GM12875 (cell line): ENCODE results near the gene TLR10.
"Not testable (repeated sequence)": the region's sequence is repeated elsewhere in the genome, so short reads cannot be mapped to it uniquely, and the experiment has no call there.

ENCODE experiments used
- H3K4me3 ChIP-seq: one replicate; pipeline ENCODE4 v1.5.1; 2011; ENCODE audit warnings: low read depth, low read length, control low read depth
- TF ChIP-seq, protein P1 (sequence below): IDR thresholded peaks from 2 replicates; pipeline ENCODE4 v1.5.1; 2011; ENCODE audit warnings: low read depth, mild to moderate bottlenecking, control low read depth, inconsistent platforms, low read length, moderate library complexity, borderline replicate concordance; ENCODE audit not compliant: insufficient read depth

Gene TLR10

DNA sequence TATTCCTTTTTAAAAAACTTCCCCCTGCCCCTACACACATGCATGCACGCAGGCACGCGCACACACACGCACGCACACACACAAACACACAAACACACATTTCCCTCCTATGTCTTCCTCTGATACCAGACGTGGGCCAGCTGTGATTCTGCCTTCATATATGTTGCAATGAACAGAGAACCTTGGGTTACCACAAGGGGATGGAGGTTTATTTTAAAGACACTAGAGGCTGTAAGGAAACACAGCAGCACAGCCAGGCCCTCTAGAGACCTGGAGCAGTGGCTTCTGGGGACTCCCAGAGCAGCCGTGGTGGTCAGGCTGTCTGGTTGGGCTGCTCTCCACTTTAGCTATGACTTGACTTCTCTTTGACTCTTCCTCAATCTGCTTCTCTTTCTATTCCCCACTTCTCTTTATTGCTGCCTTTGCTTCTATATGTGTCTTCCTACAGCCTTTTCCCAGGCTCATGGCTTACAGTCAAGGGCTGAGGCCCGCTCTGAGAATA, 3.2 kb upstream of the TLR10 start:
- TF ChIP-seq, protein P1, sequence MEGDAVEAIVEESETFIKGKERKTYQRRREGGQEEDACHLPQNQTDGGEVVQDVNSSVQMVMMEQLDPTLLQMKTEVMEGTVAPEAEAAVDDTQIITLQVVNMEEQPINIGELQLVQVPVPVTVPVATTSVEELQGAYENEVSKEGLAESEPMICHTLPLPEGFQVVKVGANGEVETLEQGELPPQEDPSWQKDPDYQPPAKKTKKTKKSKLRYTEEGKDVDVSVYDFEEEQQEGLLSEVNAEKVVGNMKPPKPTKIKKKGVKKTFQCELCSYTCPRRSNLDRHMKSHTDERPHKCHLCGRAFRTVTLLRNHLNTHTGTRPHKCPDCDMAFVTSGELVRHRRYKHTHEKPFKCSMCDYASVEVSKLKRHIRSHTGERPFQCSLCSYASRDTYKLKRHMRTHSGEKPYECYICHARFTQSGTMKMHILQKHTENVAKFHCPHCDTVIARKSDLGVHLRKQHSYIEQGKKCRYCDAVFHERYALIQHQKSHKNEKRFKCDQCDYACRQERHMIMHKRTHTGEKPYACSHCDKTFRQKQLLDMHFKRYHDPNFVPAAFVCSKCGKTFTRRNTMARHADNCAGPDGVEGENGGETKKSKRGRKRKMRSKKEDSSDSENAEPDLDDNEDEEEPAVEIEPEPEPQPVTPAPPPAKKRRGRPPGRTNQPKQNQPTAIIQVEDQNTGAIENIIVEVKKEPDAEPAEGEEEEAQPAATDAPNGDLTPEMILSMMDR = no peak
- no peak overlapping the region for H3K4me3 ChIP-seq

DNA sequence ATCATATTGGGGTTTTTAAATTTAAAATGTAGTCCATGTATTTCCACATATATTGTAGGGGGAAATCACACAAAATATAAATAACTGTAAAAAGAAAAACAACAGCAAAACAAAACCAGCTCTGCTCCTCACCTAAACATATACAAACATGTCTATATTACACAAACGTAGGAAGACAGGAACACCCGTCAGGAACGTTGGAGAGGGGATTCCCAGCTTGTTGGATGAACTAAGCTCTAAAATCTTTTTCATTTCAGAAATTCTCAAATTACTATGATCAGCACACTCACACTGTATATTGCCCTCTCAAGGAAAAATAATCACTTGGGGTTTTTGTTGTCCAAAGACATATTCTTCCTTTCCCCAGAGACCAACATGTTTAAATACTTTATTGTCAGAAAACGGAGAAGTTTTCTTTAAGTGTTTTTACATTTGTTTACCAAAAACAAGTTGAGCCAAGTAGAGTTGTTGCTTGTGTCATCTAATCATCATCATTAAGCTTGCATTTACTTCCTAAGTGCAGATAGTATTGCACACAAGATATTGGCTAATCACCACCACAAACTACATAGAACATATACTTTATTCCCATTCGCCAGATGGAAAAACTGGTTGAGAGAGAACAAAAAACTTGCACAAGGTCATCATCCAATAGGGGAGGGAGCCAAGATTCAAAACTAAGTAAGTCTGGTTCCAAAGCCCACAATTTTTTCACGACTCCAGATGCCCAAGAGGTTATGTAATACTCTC, 2.4 kb upstream of the TLR10 start:
- TF ChIP-seq, protein P1 = no peak
- no peak overlapping the region for H3K4me3 ChIP-seq

DNA sequence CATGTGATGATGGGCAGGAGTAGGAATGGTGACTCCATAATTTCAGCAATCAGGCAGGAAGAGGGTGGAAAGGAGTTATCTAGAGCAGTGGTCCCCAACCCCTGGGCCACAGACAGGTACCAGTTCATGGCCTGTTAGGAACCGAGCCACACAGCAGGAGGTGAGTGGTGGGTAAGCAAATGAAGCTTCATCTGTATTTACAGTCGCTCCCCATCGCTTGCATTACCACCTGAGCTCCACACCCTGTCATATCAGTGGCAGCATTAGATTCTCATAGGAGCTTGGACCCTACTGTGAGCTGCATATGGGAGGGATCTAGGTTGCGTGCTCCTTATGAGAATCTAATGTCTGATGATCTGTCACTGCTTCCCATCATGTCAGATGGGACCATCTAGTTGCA, 1.4 kb upstream of the TLR10 start:
- no peak overlapping the region for H3K4me3 ChIP-seq
- TF ChIP-seq, protein P1 = no peak

DNA sequence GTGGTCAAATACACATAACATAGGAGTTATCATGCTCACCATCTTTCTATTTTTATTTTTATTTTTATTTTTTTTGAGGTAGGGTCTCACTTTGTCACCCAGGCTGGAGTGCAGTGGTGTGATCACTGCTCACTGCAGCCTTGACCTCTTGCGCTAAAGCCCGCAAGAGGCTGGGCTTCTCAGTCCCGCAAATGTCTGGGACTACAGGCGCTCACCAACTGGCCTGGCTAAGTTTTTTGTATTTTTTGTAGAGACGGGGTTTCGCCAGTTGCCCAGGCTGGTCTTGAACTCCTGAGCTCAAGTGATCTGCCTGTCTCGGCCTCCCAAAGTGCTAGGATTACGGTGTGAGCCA, 295 bp upstream of the TLR10 start:
- TF ChIP-seq, protein P1 = no peak
- H3K4me3 ChIP-seq = no peak overlapping the region

DNA sequence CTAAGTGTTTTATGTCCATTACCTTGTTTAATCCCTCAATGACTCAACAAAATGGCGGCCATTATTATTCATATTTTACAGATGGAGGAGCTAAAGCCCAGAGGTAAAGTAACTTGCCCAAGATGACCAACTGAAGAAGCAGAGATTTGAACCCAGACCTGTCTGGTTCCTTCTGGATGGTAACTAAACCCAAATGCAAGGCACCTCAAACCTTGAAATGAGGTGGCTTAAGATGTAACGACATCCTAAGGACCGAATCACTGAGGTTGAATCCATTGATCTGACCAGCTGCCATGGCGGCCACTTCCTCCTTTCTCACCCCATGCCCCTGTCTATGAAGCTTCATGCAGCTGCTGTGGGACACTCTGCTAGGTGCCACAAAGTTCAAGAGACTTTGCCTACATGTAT, 932 bp downstream of the TLR10 start:
- peak overlapping the region; percentile 64 for H3K4me3 ChIP-seq
- TF ChIP-seq, protein P1 = no peak

DNA sequence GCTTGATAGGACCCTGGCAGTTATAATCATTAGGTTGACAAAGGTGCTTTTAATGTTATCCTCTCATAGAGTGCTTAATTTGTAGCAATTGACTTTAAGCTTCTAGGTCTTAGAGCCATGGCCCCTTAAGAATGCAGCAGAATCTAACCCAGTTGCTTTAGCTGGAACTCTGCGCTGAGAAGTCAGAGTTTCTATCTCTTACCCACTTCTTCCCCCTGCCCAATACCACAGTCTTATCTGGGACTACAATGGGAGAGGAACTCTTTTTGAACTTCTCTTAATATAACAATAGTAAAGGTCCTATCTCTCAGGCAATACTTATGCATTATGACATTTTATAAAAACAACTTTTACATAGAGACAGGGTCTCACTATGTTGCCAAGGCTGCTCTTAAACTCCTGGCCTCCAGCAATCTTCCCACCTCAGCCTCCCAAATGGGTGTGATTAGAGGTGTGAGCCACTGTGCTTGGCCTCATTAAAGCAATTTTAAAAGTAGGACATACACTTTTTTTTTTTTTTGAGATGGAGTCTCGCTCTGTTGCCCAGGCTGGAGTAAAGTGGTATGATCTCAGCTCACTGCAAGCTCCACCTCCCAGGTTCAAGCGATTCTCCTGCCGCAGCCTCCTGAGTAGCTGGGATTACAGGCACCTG, 1.8 kb downstream of the TLR10 start:
- TF ChIP-seq, protein P1 = no peak
- H3K4me3 ChIP-seq = peak overlapping the region; percentile 64

DNA sequence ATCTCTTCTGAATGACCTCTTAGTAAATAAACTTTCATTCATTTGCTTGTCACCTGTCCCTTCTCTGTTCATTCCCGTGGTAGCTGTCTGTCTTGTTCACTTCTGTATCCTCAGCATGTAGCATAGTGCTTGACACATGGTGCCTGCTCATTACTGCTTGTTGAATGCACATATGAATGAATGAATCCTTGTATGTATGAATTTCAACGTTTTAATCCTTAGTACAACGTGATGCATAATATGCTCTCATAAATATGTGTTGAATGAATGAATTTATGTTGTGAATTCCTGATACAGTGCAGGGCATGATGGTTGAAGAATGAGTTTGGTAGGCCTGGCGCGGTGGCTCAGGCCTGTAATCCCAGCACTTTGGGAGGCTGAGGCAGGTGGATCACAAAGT, 3.0 kb downstream of the TLR10 start:
- peak overlapping the region; percentile 64 for H3K4me3 ChIP-seq
- TF ChIP-seq, protein P1 = no peak

DNA sequence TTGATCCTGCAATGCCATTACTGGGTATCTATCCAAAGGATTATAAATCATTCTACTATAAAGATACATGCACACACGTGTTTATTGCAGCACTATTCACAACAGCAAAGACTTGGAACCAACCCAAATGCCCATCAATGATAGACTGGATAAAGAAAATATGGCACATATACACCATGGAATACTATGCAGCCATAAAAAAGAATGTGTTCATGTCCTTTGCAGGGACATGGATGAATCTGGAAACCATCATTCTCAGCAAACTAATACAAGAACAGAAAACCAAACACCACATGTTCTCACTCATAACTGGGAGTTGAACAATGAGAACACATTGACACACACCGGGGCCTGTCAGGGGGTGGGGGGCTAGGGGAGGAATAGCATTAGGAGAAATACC, 4.9 kb downstream of the TLR10 start:
- H3K4me3 ChIP-seq = not testable (repeated sequence)
